Thyroid gland (tissue), 4 donors: ENCODE measurements around the gene KRIT1.
"Not testable (repeated sequence)": the region's sequence is repeated elsewhere in the genome, so short reads cannot be mapped to it uniquely, and the experiment has no call there.

Source experiments
- POLR2A ChIP-seq, 2 donors: fragments of 450-650 bp; IDR thresholded peaks; one replicate each; pipeline ENCODE4 v1.6.1; 2017; ENCODE audit warnings: antibody characterized with exemption in 2 of 2, mild to moderate bottlenecking in 2 of 2, moderate library complexity in 1 of 2
- TF ChIP-seq, protein P1 (sequence below), 6 experiments: fragments of 200-600 bp in 3 of 6; fragments of 450-650 bp in 3 of 6; sonication (generic) in 3 of 6; IDR thresholded peaks; one replicate each; pipeline ENCODE4 v1.5.1; 2016 to 2019; ENCODE audit warnings: antibody characterized with exemption in 6 of 6, mild to moderate bottlenecking in 2 of 6, inconsistent platforms in 1 of 6, moderate library complexity in 1 of 6

DNA sequence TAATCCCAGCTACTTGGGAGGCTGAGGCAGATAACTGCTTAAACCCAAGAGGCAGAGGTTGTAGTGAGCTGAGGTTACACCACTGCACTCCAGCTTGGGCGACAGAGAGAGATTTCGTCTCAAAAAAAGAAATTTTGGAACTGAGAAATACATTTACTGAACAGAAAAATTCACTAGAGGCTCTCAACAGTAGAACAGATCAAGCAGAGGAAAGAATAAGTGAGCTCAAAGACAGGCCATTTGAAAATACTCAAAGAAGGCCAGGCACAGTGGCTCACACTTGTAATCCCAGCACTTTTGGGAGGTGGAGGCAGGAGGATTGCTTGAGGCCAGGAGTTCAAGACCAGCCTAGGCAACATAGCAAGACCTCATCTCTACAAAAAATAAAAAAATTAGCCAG is 76.2 kb downstream of the KRIT1 start:
- TF ChIP-seq, protein P1, sequence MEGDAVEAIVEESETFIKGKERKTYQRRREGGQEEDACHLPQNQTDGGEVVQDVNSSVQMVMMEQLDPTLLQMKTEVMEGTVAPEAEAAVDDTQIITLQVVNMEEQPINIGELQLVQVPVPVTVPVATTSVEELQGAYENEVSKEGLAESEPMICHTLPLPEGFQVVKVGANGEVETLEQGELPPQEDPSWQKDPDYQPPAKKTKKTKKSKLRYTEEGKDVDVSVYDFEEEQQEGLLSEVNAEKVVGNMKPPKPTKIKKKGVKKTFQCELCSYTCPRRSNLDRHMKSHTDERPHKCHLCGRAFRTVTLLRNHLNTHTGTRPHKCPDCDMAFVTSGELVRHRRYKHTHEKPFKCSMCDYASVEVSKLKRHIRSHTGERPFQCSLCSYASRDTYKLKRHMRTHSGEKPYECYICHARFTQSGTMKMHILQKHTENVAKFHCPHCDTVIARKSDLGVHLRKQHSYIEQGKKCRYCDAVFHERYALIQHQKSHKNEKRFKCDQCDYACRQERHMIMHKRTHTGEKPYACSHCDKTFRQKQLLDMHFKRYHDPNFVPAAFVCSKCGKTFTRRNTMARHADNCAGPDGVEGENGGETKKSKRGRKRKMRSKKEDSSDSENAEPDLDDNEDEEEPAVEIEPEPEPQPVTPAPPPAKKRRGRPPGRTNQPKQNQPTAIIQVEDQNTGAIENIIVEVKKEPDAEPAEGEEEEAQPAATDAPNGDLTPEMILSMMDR (IDR thresholded peaks at IDR 0.05), result not testable (repeated sequence)
- not testable (repeated sequence) for TF ChIP-seq POLR2A (IDR thresholded peaks at IDR 0.05)
